ENCODE measurements around the gene PARP1. TPM values are rescaled to one million over a fixed set of nuclear protein-coding genes. Genes with fewer than 3 reads are reported as not detected.

PARP1 gene
- total and polyA plus RNA-seq, 2 experiments from 2014 or later, result 46.2 to 70.4 TPM

DNA sequence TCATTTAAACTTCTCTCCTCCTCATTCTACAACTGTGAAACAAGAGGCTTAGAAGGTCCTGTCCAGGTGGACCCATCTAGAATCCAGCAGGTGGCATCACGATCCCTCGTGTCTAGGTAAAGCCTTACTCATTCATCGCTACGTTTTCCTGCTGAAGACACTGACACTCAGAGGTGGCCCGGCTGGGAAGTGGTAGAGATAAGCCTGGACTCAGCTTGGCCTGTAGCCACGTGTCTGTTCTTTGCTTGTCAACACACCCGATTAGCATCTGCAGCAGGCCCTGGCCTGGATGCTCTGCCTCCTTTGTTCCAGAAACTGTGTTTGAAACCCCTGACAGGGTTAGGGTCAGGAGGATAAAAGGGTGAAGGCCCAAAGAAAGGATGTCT lies 43.4 kb downstream of the PARP1 start:
- Histone ChIP-seq H3K9me2 (ENCODE audit: insufficient read depth) (no peaks in the 10 kb centered on the region), H3K9ac (no peak overlapping the region), H4K20me1 (ENCODE audit: insufficient read depth) (no peaks in the 10 kb centered on the region), H3K4me3 (no peak overlapping the region), H3K27ac (no peak overlapping the region), H3K4me1 (ENCODE audit: insufficient read depth) (no peaks in the 10 kb centered on the region), H3F3A (ENCODE audit: insufficient read depth) (no peaks in the 10 kb centered on the region), H3K9me3 (ENCODE audit: low read depth) (no peaks in the 10 kb centered on the region), H3K27me3 (replicated peaks; ENCODE audit: insufficient read depth) (no peaks in the 10 kb centered on the region), H2AFZ (no peak overlapping the region), H3K79me2 (ENCODE audit: insufficient read depth) (no peaks in the 10 kb centered on the region), H3K36me3 (ENCODE audit: low read depth) (peaks cover 16% of the 10 kb centered on the region; the same call in 1 of the 2 replicates), H3K4me2 (ENCODE audit: unreplicated experiment) (no peak overlapping the region)
- no peak for DNase-seq
- in situ Hi-C loops (cut with MboI), result no loop called here
- WGBS, 2 experiments (ENCODE audit: low coverage in 1 of 2, low lambda C conversion rate in 2 of 2, missing lambda C conversion rate in 2 of 2), result 73 to 79% methylated on average over 7 of the region's 7 CpGs
- TF ChIP-seq EZH2 (IDR thresholded peaks at IDR 0.05; ENCODE audit: insufficient read depth, poor library complexity, severe bottlenecking), result no peak
- TF ChIP-seq EZH2phosphoT487 (IDR thresholded peaks at IDR 0.05; ENCODE audit: insufficient read depth, low read depth), result no peak

DNA sequence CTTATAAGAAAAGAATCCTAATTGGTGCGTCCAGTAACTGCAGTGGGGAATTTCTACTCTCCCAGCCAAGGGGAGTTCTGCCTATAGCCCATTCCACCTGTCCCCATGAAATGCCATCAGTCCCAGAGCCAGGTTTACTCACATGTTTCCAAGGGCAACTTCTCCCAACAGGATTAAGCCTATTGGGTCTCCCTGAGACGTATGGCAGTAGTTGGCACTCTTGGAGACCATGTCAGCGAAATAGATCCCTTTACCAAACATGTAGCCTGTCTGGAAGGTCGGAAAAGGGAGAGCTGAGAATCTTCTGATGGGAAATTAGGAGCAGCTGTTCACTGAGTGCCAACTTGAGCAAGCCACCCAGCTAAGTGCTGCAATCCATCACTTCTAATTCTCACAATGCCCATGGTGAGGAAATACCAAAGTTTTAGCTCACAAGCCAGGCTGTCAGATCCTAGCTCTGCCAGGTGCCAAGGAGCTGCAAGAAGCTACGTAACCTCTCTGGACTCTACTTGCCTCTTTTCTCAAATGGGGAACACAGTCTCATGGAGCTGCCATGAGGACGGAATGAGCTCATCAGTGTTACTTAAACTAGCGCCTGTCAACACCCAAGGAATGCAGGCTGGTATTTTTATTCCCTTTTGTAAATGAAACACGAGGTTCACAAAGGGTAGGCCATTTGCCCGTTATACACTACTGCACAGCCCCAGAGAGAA lies 43.9 kb downstream of the PARP1 start:
- H3K27me3 ChIP-seq (replicated peaks; ENCODE audit: insufficient read depth), result no peaks in the 10 kb centered on the region
- no peak for TF ChIP-seq EZH2phosphoT487 (IDR thresholded peaks at IDR 0.05; ENCODE audit: insufficient read depth, low read depth)
- TF ChIP-seq EZH2 (IDR thresholded peaks at IDR 0.05; ENCODE audit: insufficient read depth, poor library complexity, severe bottlenecking), result no peak
- no peaks in the 10 kb centered on the region for H3K9me3 ChIP-seq (ENCODE audit: low read depth)
- no peak for DNase-seq
- H2AFZ ChIP-seq, result no peak overlapping the region
- no peak overlapping the region for H3K4me3 ChIP-seq
- H3K36me3 ChIP-seq (ENCODE audit: low read depth), result peaks cover 16% of the 10 kb centered on the region; the same call in 1 of the 2 replicates
- in situ Hi-C loops (cut with MboI), result no loop called here
- no peak overlapping the region for H3K27ac ChIP-seq
- no peak overlapping the region for H3K9ac ChIP-seq
- no peaks in the 10 kb centered on the region for H3K79me2 ChIP-seq (ENCODE audit: insufficient read depth)
- no peaks in the 10 kb centered on the region for H3F3A ChIP-seq (ENCODE audit: insufficient read depth)
- no peaks in the 10 kb centered on the region for H4K20me1 ChIP-seq (ENCODE audit: insufficient read depth)
- no peaks in the 10 kb centered on the region for H3K9me2 ChIP-seq (ENCODE audit: insufficient read depth)
- 75 to 80% methylated on average over 9 of the region's 9 CpGs for WGBS, 2 experiments (ENCODE audit: low coverage in 1 of 2, low lambda C conversion rate in 2 of 2, missing lambda C conversion rate in 2 of 2)
- H3K4me2 ChIP-seq (ENCODE audit: unreplicated experiment), result no peak overlapping the region
- H3K4me1 ChIP-seq (ENCODE audit: insufficient read depth), result no peaks in the 10 kb centered on the region

DNA sequence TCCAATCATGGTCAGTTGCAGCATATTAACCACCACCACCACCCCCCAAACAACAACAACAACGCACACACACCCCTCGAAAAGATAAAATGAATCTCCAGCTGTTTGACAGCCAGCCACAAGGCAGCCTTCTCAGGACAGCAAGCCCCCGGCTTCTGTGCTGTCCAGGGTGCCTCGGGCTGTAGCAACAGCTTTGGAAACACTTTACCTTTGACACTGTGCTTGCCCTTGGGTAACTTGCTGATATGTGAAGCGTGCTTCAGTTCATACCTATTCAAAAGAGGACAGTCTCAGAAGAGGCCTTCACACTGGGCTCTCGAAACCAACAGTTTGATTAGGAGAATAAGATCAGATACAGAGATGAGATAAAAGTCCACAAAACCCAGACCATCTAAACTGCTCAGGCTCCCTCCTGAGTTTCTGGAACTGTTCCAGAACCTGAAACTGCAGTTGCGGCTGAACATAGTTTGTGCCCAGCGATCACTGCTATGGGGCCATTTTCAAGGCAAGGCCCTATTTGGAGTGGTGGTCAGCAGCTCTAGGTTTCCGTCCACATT lies 44.9 kb downstream of the PARP1 start:
- Histone ChIP-seq H2AFZ (no peak overlapping the region), H3F3A (ENCODE audit: insufficient read depth) (no peaks in the 10 kb centered on the region), H3K79me2 (ENCODE audit: insufficient read depth) (no peaks in the 10 kb centered on the region), H3K9ac (no peak overlapping the region), H3K4me2 (ENCODE audit: unreplicated experiment) (no peak overlapping the region), H3K27me3 (replicated peaks; ENCODE audit: insufficient read depth) (no peaks in the 10 kb centered on the region), H3K27ac (no peak overlapping the region), H3K9me3 (ENCODE audit: low read depth) (no peaks in the 10 kb centered on the region), H3K9me2 (ENCODE audit: insufficient read depth) (no peaks in the 10 kb centered on the region), H3K4me3 (no peak overlapping the region), H3K4me1 (ENCODE audit: insufficient read depth) (no peaks in the 10 kb centered on the region), H3K36me3 (ENCODE audit: low read depth) (peaks cover 16% of the 10 kb centered on the region; the same call in 1 of the 2 replicates), H4K20me1 (ENCODE audit: insufficient read depth) (no peaks in the 10 kb centered on the region)
- in situ Hi-C loops (cut with MboI), result no loop called here
- no peak for DNase-seq
- WGBS, 2 experiments (ENCODE audit: low coverage in 1 of 2, low lambda C conversion rate in 2 of 2, missing lambda C conversion rate in 2 of 2), result 97 to 98% methylated on average over 9 of the region's 9 CpGs
- TF ChIP-seq EZH2 (IDR thresholded peaks at IDR 0.05; ENCODE audit: insufficient read depth, poor library complexity, severe bottlenecking) (no peak), EZH2phosphoT487 (IDR thresholded peaks at IDR 0.05; ENCODE audit: insufficient read depth, low read depth) (no peak)

DNA sequence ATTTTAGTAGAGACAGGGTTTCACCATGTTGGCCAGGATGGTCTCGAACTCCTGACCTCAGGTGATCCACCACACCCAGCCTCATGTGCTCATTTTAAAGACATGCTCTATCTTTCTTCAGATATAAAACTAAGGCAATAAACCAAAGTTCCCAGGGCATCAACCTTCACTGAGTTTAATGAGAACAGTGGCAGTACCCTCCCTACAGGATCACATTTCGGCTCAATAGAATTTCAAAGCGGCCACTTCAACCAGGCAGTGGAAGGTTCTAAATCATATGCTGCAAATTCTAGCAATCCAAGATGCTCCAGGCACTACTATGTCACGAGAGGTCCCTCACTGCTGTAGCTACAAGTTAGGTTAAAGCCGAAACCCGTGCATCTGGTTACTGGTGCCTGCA lies 45.5 kb downstream of the PARP1 start:
- H2AFZ ChIP-seq, result no peak overlapping the region
- no peaks in the 10 kb centered on the region for H4K20me1 ChIP-seq (ENCODE audit: insufficient read depth)
- WGBS, 2 experiments (ENCODE audit: low coverage in 1 of 2, low lambda C conversion rate in 2 of 2, missing lambda C conversion rate in 2 of 2), result 88% methylated on average over 6 of the region's 6 CpGs
- no peaks in the 10 kb centered on the region for H3K9me3 ChIP-seq (ENCODE audit: low read depth)
- H3K27me3 ChIP-seq (replicated peaks; ENCODE audit: insufficient read depth), result no peaks in the 10 kb centered on the region
- no peaks in the 10 kb centered on the region for H3K4me1 ChIP-seq (ENCODE audit: insufficient read depth)
- TF ChIP-seq EZH2 (IDR thresholded peaks at IDR 0.05; ENCODE audit: insufficient read depth, poor library complexity, severe bottlenecking) (no peak), EZH2phosphoT487 (IDR thresholded peaks at IDR 0.05; ENCODE audit: insufficient read depth, low read depth) (no peak)
- no peak overlapping the region for H3K4me2 ChIP-seq (ENCODE audit: unreplicated experiment)
- H3K36me3 ChIP-seq (ENCODE audit: low read depth), result peaks cover 16% of the 10 kb centered on the region; the same call in 1 of the 2 replicates
- H3K4me3 ChIP-seq, result no peak overlapping the region
- H3K27ac ChIP-seq, result no peak overlapping the region
- in situ Hi-C loops (cut with MboI), result no loop called here
- no peak for DNase-seq
- H3F3A ChIP-seq (ENCODE audit: insufficient read depth), result no peaks in the 10 kb centered on the region
- H3K9ac ChIP-seq, result no peak overlapping the region
- H3K79me2 ChIP-seq (ENCODE audit: insufficient read depth), result no peaks in the 10 kb centered on the region
- H3K9me2 ChIP-seq (ENCODE audit: insufficient read depth), result no peaks in the 10 kb centered on the region
